MM.1S (cell line): Measurements from ENCODE around the gene DCP1A.

Experiments
- DNase-seq: peaks from one replicate; pipeline ENCODE4 v3.0.0-alpha.2; 2015
- H2AFZ ChIP-seq: fragments of 300-600 bp; sonication (generic); 2 replicates; pipeline ENCODE4 v1.6.0; 2016; ENCODE audit warnings: antibody characterized with exemption, low read length
- H3F3A ChIP-seq: fragments of 300-600 bp; sonication (generic); 2 replicates; pipeline ENCODE4 v1.6.1; 2016; ENCODE audit warnings: mild to moderate bottlenecking, antibody characterized with exemption, low read length, moderate library complexity, mixed read lengths; ENCODE audit not compliant: insufficient read depth
- H3K27ac ChIP-seq: fragments of 300-600 bp; sonication (generic); 2 replicates; pipeline ENCODE4 v1.5.1; 2016; ENCODE audit warnings: mild to moderate bottlenecking, low read length
- H3K27me3 ChIP-seq: fragments of 300-600 bp; sonication (generic); replicated peaks from 2 replicates; pipeline ENCODE4 v1.6.0; 2016; ENCODE audit warnings: low read length; ENCODE audit not compliant: insufficient read depth
- H3K36me3 ChIP-seq: fragments of 300-600 bp; sonication (generic); replicated peaks from 2 replicates; pipeline ENCODE4 v1.6.1; 2016; ENCODE audit warnings: mild to moderate bottlenecking, low read length, mixed read lengths; ENCODE audit not compliant: insufficient read depth
- H3K4me1 ChIP-seq: fragments of 300-600 bp; sonication (generic); 2 replicates; pipeline ENCODE4 v1.6.1; 2016; ENCODE audit warnings: low read length, mixed read lengths
- H3K4me2 ChIP-seq: fragments of 300-600 bp; sonication (generic); 2 replicates; pipeline ENCODE4 v1.6.0; 2016; ENCODE audit warnings: low read depth, low read length
- H3K4me3 ChIP-seq: fragments of 300-600 bp; sonication (generic); 2 replicates; pipeline ENCODE4 v1.5.1; 2016; ENCODE audit warnings: low read length, mixed read lengths
- H3K79me2 ChIP-seq: fragments of 300-600 bp; sonication (generic); 2 replicates; pipeline ENCODE4 v1.6.1; 2016; ENCODE audit warnings: mixed run types, low read length, mixed read lengths
- H3K9ac ChIP-seq: fragments of 300-600 bp; sonication (generic); 2 replicates; pipeline ENCODE4 v1.6.1; 2016; ENCODE audit warnings: low read length, mixed read lengths
- H3K9me2 ChIP-seq: fragments of 300-600 bp; sonication (generic); replicated peaks from 2 replicates; pipeline ENCODE4 v1.6.1; 2016; ENCODE audit warnings: mild to moderate bottlenecking, low read length, mixed read lengths; ENCODE audit not compliant: insufficient read depth
- H3K9me3 ChIP-seq: fragments of 300-600 bp; sonication (generic); replicated peaks from 2 replicates; pipeline ENCODE4 v1.6.1; 2016; ENCODE audit warnings: mild to moderate bottlenecking, low read length, mixed read lengths; ENCODE audit not compliant: insufficient read depth
- H4K20me1 ChIP-seq: fragments of 300-600 bp; sonication (generic); 2 replicates; pipeline ENCODE4 v1.6.1; 2016; ENCODE audit warnings: mild to moderate bottlenecking, low read length, moderate library complexity, mixed read lengths; ENCODE audit not compliant: insufficient read depth
- CTCF ChIP-seq: fragments of 300-600 bp; sonication (generic); IDR thresholded peaks from 2 replicates; pipeline ENCODE4 v1.5.1; 2016; ENCODE audit warnings: antibody characterized with exemption, low read length, mixed read lengths
- EZH2 ChIP-seq: fragments of 300-600 bp; sonication (generic); optimal IDR thresholded peaks from 2 replicates; pipeline ENCODE3; 2017; ENCODE audit warnings: low read depth, mild to moderate bottlenecking, antibody characterized with exemption, low read length, mixed read lengths
- EZH2phosphoT487 ChIP-seq: fragments of 300-600 bp; sonication (generic); IDR thresholded peaks from 2 replicates; pipeline ENCODE4 v1.6.1; 2018; ENCODE audit warnings: antibody characterized with exemption, low read length

DCP1A gene

DNA sequence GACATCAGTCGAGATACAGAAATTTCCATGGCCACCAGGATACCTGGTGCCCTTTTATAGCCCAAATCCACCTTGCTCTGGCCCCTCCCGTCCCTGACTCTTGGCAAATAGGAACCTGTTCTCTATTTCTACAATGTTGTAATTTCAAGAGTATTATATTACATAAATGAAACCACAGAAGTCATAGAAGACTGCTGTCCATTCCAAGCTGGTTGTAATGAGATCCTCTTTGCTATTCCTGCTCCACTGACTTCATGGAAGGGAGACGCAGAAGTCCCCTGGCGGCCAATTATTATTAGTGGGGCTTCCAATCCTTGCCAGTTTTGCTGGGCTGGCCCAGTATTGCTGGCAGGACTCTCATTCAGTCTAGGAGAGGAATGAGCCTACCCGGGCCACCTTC lies 26.6 kb downstream of the DCP1A start:
- Histone ChIP-seq H3K9me2 (no peaks in the 10 kb centered on the region), H3K27me3 (no peaks in the 10 kb centered on the region), H3K4me3 (no peak overlapping the region), H3K9me3 (no peaks in the 10 kb centered on the region), H3K9ac (no peak overlapping the region), H3K4me2 (no peak overlapping the region), H2AFZ (no peak overlapping the region), H3K36me3 (peaks cover 4% of the 10 kb centered on the region; the same call in 1 of the 2 replicates), H3K79me2 (peaks cover 23% of the 10 kb centered on the region), H3K27ac (no peak overlapping the region), H4K20me1 (no peaks in the 10 kb centered on the region), H3F3A (no peaks in the 10 kb centered on the region), H3K4me1 (no peaks in the 10 kb centered on the region)
- TF ChIP-seq EZH2phosphoT487 (no peak), CTCF (no peak), EZH2 (no peak)
- DNase-seq = no peak

DNA sequence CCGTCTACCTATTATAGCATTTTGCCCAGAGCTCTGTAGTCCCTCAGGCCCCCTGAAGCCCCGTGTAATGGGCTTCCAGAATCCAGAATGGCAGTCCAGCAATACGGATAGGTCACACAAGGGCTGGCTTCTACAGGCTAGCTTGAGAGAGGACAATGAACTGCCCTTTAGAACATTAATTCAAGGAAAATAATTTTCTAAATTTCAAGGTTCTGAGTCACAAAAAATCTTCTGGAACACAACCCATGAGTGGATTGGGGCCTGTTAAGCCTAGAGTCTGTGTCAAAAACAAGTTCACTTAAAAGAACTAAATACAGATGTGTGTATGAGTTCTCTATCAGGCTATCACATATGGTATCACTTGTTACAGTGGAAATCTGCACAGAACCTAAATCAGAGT lies 28.8 kb downstream of the DCP1A start:
- Histone ChIP-seq H3K9ac (no peak overlapping the region), H3F3A (no peaks in the 10 kb centered on the region), H3K36me3 (no peaks in the 10 kb centered on the region), H3K9me2 (no peaks in the 10 kb centered on the region), H3K4me3 (no peak overlapping the region), H3K4me1 (no peaks in the 10 kb centered on the region), H3K4me2 (no peak overlapping the region), H3K9me3 (no peaks in the 10 kb centered on the region), H3K27me3 (no peaks in the 10 kb centered on the region), H2AFZ (no peak overlapping the region), H3K79me2 (peaks cover 9% of the 10 kb centered on the region; the same call in 1 of the 2 replicates), H3K27ac (no peak overlapping the region), H4K20me1 (no peaks in the 10 kb centered on the region)
- TF ChIP-seq EZH2 = no peak
- no peak for TF ChIP-seq EZH2phosphoT487
- TF ChIP-seq CTCF = no peak
- DNase-seq = no peak

GRCh38 chr3:53312832-53313231 lies 34.5 kb downstream of the DCP1A start:
- Histone ChIP-seq H3F3A (no peaks in the 10 kb centered on the region), H3K36me3 (no peaks in the 10 kb centered on the region; the same call in 1 of the 2 replicates), H3K27ac (no peak overlapping the region), H3K4me3 (no peak overlapping the region), H4K20me1 (no peaks in the 10 kb centered on the region), H3K9me3 (no peaks in the 10 kb centered on the region), H3K9ac (no peak overlapping the region), H3K4me2 (no peak overlapping the region), H3K27me3 (no peaks in the 10 kb centered on the region), H2AFZ (no peak overlapping the region), H3K9me2 (no peaks in the 10 kb centered on the region), H3K4me1 (no peaks in the 10 kb centered on the region), H3K79me2 (no peaks in the 10 kb centered on the region)
- no peak for DNase-seq
- TF ChIP-seq CTCF = no peak
- no peak for TF ChIP-seq EZH2phosphoT487
- no peak for TF ChIP-seq EZH2
